Measurements from ENCODE around the gene GOPC. TPM values are rescaled to one million over a fixed set of nuclear protein-coding genes. Genes with fewer than 3 reads are reported as not detected.

The GOPC gene
- total RNA-seq, 1 experiment from 2014 or later = 24.2 TPM

DNA sequence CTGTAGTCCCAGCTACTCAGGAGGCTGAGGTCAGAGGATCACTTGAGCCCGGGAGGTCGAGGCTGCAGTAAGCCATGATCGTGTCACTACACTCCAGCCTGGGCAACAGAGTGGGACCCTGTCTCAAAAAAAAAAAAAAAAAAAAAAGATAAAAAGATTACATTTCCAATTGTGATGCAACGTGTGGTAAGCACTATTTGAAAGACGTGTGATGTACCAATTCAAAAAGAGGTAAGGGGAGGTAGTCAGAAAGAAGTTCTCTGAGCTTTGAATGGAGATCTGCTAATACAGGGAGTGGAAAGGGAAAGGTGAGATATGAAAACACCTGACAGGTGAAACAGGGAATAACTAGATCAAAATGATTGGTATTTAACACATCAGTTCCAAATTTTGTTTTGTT, 11.9 kb downstream of the GOPC start (continued):
- no peak for TF ChIP-seq YY1 (IDR thresholded peaks at IDR 0.05; ENCODE audit: extremely low read depth, insufficient replicate concordance, low read depth, low read length)
- TF ChIP-seq EZH2 (IDR thresholded peaks at IDR 0.05) = no peak

DNA sequence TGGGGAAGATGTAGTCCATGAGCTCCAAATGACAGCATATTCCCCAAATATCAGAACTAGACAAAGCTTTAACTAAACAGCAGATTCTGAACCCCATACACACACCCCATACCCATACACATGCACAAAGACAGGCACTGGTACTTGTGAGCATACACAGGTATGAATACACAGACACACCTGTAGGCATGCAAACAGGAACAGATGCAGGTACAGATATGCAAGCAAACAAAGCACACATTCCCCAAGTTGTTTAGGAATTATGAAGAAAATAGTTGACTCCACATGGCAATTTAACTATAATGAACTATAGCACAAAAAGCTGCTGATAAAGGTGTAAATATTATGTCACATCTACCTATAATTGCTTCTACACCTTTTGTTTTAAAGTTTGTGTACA, 16.7 kb downstream of the GOPC start:
- BruUV-seq (replicated peaks) = no TSS peak
- Histone ChIP-seq H3K4me2 (ENCODE audit: low read length) (no peak overlapping the region), H3K36me3 (ENCODE audit: control insufficient read depth in 1 of 2, insufficient read depth in 2 of 2, low read length in 2 of 2) (peaks cover 0 to 8% of the 10 kb centered on the region in 2 experiments; a peak in 1 of 4 replicates), H3K27me3 (ENCODE audit: insufficient read depth, low read length) (no peaks in the 10 kb centered on the region), H3K79me2 (ENCODE audit: insufficient read depth, low read length) (peaks cover 43% of the 10 kb centered on the region), H3K9me2 (ENCODE audit: insufficient read depth) (no peaks in the 10 kb centered on the region), H3K27ac (ENCODE audit: low read depth, low read length) (no peak overlapping the region), H3K9ac (ENCODE audit: low read length) (no peak overlapping the region), H2AFZ (ENCODE audit: low read depth, low read length, poor library complexity, severe bottlenecking) (no peak overlapping the region), H3K9me3 (ENCODE audit: control insufficient read depth in 1 of 2, insufficient read depth in 1 of 2, low read depth in 1 of 2, low read length in 2 of 2) (no peaks in the 10 kb centered on the region), H4K20me1 (ENCODE audit: insufficient read depth) (no peaks in the 10 kb centered on the region), H3K4me3 (replicated peaks in 1 of 2; ENCODE audit: low read depth in 1 of 2, low read length in 2 of 2) (no peak overlapping the region), H3K4me1 (ENCODE audit: control insufficient read depth in 1 of 2, insufficient read depth in 2 of 2, low read length in 2 of 2) (no peaks in the 10 kb centered on the region)
- TF ChIP-seq CBX3 (IDR thresholded peaks at IDR 0.05; ENCODE audit: low read depth) (no peak), RAD21 (IDR thresholded peaks at IDR 0.05; ENCODE audit: low read depth) (no peak), ZNF274 (IDR thresholded peaks at IDR 0.05; ENCODE audit: low read depth, low read length) (no peak), FOSL1 (IDR thresholded peaks at IDR 0.05; ENCODE audit: low read depth) (no peak), SRF (IDR thresholded peaks at IDR 0.05; ENCODE audit: low read depth) (no peak), ZFX (IDR thresholded peaks at IDR 0.05) (no peak), SP1 (IDR thresholded peaks at IDR 0.05; ENCODE audit: low read depth) (no peak), ELF1 (IDR thresholded peaks at IDR 0.05; ENCODE audit: borderline replicate concordance, low read depth) (no peak), POLR2AphosphoS5 (IDR thresholded peaks at IDR 0.05; ENCODE audit: low read depth, low read length) (no peak)
- TF ChIP-seq, protein P1, sequence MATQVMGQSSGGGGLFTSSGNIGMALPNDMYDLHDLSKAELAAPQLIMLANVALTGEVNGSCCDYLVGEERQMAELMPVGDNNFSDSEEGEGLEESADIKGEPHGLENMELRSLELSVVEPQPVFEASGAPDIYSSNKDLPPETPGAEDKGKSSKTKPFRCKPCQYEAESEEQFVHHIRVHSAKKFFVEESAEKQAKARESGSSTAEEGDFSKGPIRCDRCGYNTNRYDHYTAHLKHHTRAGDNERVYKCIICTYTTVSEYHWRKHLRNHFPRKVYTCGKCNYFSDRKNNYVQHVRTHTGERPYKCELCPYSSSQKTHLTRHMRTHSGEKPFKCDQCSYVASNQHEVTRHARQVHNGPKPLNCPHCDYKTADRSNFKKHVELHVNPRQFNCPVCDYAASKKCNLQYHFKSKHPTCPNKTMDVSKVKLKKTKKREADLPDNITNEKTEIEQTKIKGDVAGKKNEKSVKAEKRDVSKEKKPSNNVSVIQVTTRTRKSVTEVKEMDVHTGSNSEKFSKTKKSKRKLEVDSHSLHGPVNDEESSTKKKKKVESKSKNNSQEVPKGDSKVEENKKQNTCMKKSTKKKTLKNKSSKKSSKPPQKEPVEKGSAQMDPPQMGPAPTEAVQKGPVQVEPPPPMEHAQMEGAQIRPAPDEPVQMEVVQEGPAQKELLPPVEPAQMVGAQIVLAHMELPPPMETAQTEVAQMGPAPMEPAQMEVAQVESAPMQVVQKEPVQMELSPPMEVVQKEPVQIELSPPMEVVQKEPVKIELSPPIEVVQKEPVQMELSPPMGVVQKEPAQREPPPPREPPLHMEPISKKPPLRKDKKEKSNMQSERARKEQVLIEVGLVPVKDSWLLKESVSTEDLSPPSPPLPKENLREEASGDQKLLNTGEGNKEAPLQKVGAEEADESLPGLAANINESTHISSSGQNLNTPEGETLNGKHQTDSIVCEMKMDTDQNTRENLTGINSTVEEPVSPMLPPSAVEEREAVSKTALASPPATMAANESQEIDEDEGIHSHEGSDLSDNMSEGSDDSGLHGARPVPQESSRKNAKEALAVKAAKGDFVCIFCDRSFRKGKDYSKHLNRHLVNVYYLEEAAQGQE (IDR thresholded peaks at IDR 0.05; ENCODE audit: low read depth) = no peak
- TF ChIP-seq, protein P2, sequence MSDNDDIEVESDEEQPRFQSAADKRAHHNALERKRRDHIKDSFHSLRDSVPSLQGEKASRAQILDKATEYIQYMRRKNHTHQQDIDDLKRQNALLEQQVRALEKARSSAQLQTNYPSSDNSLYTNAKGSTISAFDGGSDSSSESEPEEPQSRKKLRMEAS (IDR thresholded peaks at IDR 0.05) = no peak
- TF ChIP-seq, protein P3, sequence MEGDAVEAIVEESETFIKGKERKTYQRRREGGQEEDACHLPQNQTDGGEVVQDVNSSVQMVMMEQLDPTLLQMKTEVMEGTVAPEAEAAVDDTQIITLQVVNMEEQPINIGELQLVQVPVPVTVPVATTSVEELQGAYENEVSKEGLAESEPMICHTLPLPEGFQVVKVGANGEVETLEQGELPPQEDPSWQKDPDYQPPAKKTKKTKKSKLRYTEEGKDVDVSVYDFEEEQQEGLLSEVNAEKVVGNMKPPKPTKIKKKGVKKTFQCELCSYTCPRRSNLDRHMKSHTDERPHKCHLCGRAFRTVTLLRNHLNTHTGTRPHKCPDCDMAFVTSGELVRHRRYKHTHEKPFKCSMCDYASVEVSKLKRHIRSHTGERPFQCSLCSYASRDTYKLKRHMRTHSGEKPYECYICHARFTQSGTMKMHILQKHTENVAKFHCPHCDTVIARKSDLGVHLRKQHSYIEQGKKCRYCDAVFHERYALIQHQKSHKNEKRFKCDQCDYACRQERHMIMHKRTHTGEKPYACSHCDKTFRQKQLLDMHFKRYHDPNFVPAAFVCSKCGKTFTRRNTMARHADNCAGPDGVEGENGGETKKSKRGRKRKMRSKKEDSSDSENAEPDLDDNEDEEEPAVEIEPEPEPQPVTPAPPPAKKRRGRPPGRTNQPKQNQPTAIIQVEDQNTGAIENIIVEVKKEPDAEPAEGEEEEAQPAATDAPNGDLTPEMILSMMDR (IDR thresholded peaks at IDR 0.05 in 2 of 3, conservative IDR thresholded peaks at IDR 0.05 in 1 of 3; ENCODE audit: borderline replicate concordance in 1 of 3, insufficient read depth in 1 of 3, low read depth in 2 of 3, low read length in 2 of 3) = no peak
- RAD21 ChIA-PET (ENCODE audit: low non-redundant PET in 1 of 2, low total read pairs in 2 of 2, uncharacterized antibody in 2 of 2, unreplicated experiment in 2 of 2) = no interaction called here
- ATAC-seq (no peak), DNase-seq (ENCODE audit: low read depth, low spot score) (no peak)
- POLR2A ChIA-PET = no interaction called here
- intact Hi-C loops (cut with micrococcal nuclease) = no loop called here
- CTCF ChIA-PET = no interaction called here
